Measurements from ENCODE around the gene HSFX1. TPM values are rescaled to one million over a fixed set of nuclear protein-coding genes. Genes with fewer than 3 reads are reported as not detected.

HSFX1 gene, protein sequence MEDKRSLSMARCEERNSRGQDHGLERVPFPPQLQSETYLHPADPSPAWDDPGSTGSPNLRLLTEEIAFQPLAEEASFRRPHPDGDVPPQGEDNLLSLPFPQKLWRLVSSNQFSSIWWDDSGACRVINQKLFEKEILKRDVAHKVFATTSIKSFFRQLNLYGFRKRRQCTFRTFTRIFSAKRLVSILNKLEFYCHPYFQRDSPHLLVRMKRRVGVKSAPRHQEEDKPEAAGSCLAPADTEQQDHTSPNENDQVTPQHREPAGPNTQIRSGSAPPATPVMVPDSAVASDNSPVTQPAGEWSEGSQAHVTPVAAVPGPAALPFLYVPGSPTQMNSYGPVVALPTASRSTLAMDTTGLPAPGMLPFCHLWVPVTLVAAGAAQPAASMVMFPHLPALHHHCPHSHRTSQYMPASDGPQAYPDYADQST
- 0.26 and 0.88 TPM in 2 replicates for total RNA-seq

DNA sequence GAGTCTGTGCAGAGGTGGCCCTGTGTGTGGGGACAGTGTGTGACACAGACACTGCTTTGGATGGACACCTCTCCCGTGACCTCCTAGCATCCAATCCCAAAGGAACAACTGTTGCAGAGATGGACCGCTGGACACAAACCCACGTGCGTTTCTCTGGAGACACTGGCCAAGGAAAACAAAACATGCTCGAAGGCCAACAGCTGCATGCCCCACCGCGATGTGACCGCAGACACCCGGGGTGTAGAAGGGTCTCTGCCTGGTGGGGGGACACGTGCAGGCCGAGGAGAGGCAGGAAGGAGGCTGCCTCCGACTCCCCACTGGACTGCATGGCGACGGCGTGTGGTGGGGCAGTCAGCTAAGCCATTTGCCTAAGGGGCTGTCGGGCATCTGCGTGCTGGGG lies at the start of gene HSFX1:
Gene HSFX1 (plus strand): TSS at position 301 of the 400 bp plus-strand sequence. CDS start 614 bp downstream, outside the sequence.

DNA sequence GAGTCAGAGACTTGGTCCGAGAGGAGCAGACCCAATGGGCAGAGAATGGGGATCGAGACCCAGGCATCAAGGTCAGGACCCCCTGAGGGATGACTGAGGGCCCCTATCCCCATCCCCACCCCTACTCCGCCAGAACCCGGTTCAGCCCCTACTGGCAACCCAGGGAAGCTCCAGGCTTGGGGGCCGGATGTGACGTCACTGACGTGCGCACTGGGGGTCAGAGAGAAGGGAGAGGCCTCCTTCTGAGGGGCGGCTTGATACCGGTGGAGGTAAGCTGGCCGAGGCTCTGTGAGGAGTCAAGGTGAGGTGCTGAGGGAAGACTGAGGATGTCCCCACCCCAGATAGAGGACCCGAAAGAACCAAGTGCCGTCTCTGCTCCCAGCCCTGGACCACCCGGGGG lies 7.9 kb downstream of the HSFX1 start, which contains the start of gene MAGEA9:
Gene MAGEA9 (plus strand): TSS at position 204 of the 400 bp plus-strand sequence. CDS start 4,281 bp downstream, outside the sequence.

Other genes with a start within 250 kb of the HSFX1 start
- gene EOLA1, start 233.1 kb upstream of the HSFX1 start, total RNA-seq = 5.9 and 7.3 TPM in 2 replicates
- not detected in 2 replicates for gene HSFX3, start 224.1 kb upstream of the HSFX1 start, total RNA-seq
- gene MAGEA9B, start 186.6 kb upstream of the HSFX1 start, total RNA-seq = not detected in 2 replicates
- gene HSFX2, start 178.8 kb upstream of the HSFX1 start, total RNA-seq = 0.13 and 0.40 TPM in 2 replicates
- 10.3 and 21.6 TPM in 2 replicates for gene TMEM185A, start 142.3 kb upstream of the HSFX1 start, total RNA-seq
- gene MAGEA11, start 62.0 kb upstream of the HSFX1 start, total RNA-seq = not detected in 2 replicates
- not detected in 2 replicates for gene MAGEA9, start 7.9 kb downstream of the HSFX1 start, total RNA-seq
- not detected in 2 replicates for gene MAGEA8, start 107.1 kb downstream of the HSFX1 start, total RNA-seq
- gene HSFX4, start 155.5 kb downstream of the HSFX1 start, total RNA-seq = not detected in 2 replicates
- gene EOLA2, start 164.4 kb downstream of the HSFX1 start, total RNA-seq = 20.1 and 34.6 TPM in 2 replicates